ENCODE data around the gene MRPL58. TPM values are rescaled to one million over a fixed set of nuclear protein-coding genes. Genes with fewer than 3 reads are reported as not detected.

Gene MRPL58
- total and polyA plus RNA-seq, 2 of the 8 experiments (the other 6 are each of a cell fraction or from before 2014, with no cell fraction given): 43.6 to 49.1 TPM

DNA sequence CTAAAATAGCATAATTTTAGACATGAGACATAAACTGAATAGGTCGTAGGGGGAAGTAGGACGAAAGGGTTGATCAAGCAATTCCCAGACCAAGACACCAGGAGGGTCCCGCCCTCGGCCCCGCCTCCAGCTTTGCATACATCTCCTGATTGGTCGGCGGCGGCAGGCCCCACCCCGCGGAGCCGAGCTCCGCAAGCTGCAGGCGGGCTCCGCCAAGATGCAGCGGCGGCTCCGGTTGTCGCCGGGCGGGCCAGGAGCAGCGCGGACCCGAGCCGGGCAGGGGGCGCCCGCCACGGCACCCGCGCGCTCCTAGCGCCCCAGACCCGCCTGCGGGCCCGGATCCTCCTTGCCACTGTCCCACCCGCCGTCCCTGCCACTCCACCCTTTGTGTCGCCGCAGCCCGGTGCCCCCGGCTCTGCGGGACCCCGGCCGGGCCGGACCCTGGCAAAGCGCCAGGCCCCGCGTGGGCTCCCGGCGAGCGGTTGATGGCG, 25.0 kb upstream of the MRPL58 start, which contains the start of gene CDR2L (continued):
- no peak for TF ChIP-seq BACH1 (IDR thresholded peaks at IDR 0.05; ENCODE audit: low read length)
- no peak for TF ChIP-seq SIX5 (IDR thresholded peaks at IDR 0.05; ENCODE audit: low read depth, low read length)
- no peak for TF ChIP-seq EGR1 (IDR thresholded peaks at IDR 0.05; ENCODE audit: borderline replicate concordance, low read depth, low read length)
- TF ChIP-seq GABPA (IDR thresholded peaks at IDR 0.05; ENCODE audit: borderline replicate concordance, insufficient read depth, low read length): no peak
- no peak for TF ChIP-seq RXRA (IDR thresholded peaks at IDR 0.05; ENCODE audit: insufficient read depth, low read depth, low read length)
- no peak for TF ChIP-seq CHD2 (IDR thresholded peaks at IDR 0.05; ENCODE audit: low read length)
- TF ChIP-seq ZNF274 (IDR thresholded peaks at IDR 0.05; ENCODE audit: borderline replicate concordance, extremely low read depth, low read length): no peak
- no peak for TF ChIP-seq TEAD4 (IDR thresholded peaks at IDR 0.05; ENCODE audit: low read depth, low read length)
- TF ChIP-seq CBX5 (IDR thresholded peaks at IDR 0.05; ENCODE audit: low read depth, low read length): no peak
- TF ChIP-seq SP4 (IDR thresholded peaks at IDR 0.05; ENCODE audit: low read length): no peak
- TF ChIP-seq CHD1 (IDR thresholded peaks at IDR 0.05; ENCODE audit: low read depth, low read length): no peak
- TF ChIP-seq, protein P1, sequence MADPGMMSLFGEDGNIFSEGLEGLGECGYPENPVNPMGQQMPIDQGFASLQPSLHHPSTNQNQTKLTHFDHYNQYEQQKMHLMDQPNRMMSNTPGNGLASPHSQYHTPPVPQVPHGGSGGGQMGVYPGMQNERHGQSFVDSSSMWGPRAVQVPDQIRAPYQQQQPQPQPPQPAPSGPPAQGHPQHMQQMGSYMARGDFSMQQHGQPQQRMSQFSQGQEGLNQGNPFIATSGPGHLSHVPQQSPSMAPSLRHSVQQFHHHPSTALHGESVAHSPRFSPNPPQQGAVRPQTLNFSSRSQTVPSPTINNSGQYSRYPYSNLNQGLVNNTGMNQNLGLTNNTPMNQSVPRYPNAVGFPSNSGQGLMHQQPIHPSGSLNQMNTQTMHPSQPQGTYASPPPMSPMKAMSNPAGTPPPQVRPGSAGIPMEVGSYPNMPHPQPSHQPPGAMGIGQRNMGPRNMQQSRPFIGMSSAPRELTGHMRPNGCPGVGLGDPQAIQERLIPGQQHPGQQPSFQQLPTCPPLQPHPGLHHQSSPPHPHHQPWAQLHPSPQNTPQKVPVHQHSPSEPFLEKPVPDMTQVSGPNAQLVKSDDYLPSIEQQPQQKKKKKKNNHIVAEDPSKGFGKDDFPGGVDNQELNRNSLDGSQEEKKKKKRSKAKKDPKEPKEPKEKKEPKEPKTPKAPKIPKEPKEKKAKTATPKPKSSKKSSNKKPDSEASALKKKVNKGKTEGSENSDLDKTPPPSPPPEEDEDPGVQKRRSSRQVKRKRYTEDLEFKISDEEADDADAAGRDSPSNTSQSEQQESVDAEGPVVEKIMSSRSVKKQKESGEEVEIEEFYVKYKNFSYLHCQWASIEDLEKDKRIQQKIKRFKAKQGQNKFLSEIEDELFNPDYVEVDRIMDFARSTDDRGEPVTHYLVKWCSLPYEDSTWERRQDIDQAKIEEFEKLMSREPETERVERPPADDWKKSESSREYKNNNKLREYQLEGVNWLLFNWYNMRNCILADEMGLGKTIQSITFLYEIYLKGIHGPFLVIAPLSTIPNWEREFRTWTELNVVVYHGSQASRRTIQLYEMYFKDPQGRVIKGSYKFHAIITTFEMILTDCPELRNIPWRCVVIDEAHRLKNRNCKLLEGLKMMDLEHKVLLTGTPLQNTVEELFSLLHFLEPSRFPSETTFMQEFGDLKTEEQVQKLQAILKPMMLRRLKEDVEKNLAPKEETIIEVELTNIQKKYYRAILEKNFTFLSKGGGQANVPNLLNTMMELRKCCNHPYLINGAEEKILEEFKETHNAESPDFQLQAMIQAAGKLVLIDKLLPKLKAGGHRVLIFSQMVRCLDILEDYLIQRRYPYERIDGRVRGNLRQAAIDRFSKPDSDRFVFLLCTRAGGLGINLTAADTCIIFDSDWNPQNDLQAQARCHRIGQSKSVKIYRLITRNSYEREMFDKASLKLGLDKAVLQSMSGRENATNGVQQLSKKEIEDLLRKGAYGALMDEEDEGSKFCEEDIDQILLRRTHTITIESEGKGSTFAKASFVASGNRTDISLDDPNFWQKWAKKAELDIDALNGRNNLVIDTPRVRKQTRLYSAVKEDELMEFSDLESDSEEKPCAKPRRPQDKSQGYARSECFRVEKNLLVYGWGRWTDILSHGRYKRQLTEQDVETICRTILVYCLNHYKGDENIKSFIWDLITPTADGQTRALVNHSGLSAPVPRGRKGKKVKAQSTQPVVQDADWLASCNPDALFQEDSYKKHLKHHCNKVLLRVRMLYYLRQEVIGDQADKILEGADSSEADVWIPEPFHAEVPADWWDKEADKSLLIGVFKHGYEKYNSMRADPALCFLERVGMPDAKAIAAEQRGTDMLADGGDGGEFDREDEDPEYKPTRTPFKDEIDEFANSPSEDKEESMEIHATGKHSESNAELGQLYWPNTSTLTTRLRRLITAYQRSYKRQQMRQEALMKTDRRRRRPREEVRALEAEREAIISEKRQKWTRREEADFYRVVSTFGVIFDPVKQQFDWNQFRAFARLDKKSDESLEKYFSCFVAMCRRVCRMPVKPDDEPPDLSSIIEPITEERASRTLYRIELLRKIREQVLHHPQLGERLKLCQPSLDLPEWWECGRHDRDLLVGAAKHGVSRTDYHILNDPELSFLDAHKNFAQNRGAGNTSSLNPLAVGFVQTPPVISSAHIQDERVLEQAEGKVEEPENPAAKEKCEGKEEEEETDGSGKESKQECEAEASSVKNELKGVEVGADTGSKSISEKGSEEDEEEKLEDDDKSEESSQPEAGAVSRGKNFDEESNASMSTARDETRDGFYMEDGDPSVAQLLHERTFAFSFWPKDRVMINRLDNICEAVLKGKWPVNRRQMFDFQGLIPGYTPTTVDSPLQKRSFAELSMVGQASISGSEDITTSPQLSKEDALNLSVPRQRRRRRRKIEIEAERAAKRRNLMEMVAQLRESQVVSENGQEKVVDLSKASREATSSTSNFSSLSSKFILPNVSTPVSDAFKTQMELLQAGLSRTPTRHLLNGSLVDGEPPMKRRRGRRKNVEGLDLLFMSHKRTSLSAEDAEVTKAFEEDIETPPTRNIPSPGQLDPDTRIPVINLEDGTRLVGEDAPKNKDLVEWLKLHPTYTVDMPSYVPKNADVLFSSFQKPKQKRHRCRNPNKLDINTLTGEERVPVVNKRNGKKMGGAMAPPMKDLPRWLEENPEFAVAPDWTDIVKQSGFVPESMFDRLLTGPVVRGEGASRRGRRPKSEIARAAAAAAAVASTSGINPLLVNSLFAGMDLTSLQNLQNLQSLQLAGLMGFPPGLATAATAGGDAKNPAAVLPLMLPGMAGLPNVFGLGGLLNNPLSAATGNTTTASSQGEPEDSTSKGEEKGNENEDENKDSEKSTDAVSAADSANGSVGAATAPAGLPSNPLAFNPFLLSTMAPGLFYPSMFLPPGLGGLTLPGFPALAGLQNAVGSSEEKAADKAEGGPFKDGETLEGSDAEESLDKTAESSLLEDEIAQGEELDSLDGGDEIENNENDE (IDR thresholded peaks at IDR 0.05; ENCODE audit: insufficient replicate concordance, low read length): no peak
- peak; percentile 82 for TF ChIP-seq PHF8 (conservative IDR thresholded peaks at IDR 0.05; ENCODE audit: low read depth, low read length)
